B cell (primary cell): Measurements from ENCODE around the gene CHCHD4.

Experiments
- EZH2 ChIP-seq: IDR thresholded peaks from 2 replicates; pipeline ENCODE4 v1.6.1; 2012; ENCODE audit warnings: borderline replicate concordance, low read depth, mild to moderate bottlenecking, moderate library complexity, low read length; ENCODE audit not compliant: insufficient read depth, poor library complexity, severe bottlenecking
- TF ChIP-seq, protein P1 (sequence below): fragments of 200-600 bp; IDR thresholded peaks from one replicate; pipeline ENCODE4 v1.8.0; 2022; ENCODE audit warnings: antibody characterized with exemption, mild to moderate bottlenecking

DNA sequence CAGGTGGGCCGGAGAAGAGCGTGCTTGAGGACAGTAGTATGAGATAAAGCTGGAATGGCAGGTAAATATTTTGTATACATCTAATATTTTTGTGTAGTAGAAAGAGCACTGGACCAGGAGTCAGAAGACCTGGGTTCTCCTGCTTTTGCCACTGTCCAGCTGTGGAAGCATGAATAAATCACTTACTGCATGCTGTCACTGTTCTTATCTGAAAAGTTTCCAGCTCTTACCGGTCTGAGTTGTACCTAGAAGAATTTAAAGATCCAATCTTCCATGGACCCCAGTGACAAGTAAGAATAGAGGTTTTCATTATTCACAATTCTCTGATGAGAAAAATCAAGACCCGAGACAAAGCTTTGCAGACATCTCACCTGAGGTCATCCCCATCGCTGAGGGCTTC is 47.8 kb upstream of the CHCHD4 start:
- TF ChIP-seq, protein P1, sequence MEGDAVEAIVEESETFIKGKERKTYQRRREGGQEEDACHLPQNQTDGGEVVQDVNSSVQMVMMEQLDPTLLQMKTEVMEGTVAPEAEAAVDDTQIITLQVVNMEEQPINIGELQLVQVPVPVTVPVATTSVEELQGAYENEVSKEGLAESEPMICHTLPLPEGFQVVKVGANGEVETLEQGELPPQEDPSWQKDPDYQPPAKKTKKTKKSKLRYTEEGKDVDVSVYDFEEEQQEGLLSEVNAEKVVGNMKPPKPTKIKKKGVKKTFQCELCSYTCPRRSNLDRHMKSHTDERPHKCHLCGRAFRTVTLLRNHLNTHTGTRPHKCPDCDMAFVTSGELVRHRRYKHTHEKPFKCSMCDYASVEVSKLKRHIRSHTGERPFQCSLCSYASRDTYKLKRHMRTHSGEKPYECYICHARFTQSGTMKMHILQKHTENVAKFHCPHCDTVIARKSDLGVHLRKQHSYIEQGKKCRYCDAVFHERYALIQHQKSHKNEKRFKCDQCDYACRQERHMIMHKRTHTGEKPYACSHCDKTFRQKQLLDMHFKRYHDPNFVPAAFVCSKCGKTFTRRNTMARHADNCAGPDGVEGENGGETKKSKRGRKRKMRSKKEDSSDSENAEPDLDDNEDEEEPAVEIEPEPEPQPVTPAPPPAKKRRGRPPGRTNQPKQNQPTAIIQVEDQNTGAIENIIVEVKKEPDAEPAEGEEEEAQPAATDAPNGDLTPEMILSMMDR, result no peak
- no peak for TF ChIP-seq EZH2
